ENCODE data around the gene BUB3. TPM values are rescaled to one million over a fixed set of nuclear protein-coding genes. Genes with fewer than 3 reads are reported as not detected.

Gene BUB3
- total RNA-seq, 1 experiment from 2014 or later, result 393 TPM

Other genes with a start within 250 kb of the BUB3 start
- not detected in 2 replicates for gene FAM24A, start 243.8 kb upstream of the BUB3 start, total RNA-seq (2014; rRNA removed; shearing (Covaris generic); ENCODE audit: low replicate concordance)
- 17.0 and 18.0 TPM in 2 replicates for gene C10orf88, start 200.2 kb upstream of the BUB3 start, total RNA-seq (2014; rRNA removed; shearing (Covaris generic); ENCODE audit: low replicate concordance)
- gene PSTK, start 174.0 kb upstream of the BUB3 start, total RNA-seq (2014; rRNA removed; shearing (Covaris generic); ENCODE audit: low replicate concordance), result 8.0 and 13.8 TPM in 2 replicates
- gene IKZF5, start 145.6 kb upstream of the BUB3 start, total RNA-seq (2014; rRNA removed; shearing (Covaris generic); ENCODE audit: low replicate concordance), result 5.4 and 14.8 TPM in 2 replicates
- 5.8 and 7.8 TPM in 2 replicates for gene ACADSB, start 145.4 kb upstream of the BUB3 start, total RNA-seq (2014; rRNA removed; shearing (Covaris generic); ENCODE audit: low replicate concordance)
- gene HMX3, start 18.4 kb upstream of the BUB3 start, total RNA-seq (2014; rRNA removed; shearing (Covaris generic); ENCODE audit: low replicate concordance), result not detected in 2 replicates
- not detected in 2 replicates for gene HMX2, start 6.3 kb upstream of the BUB3 start, total RNA-seq (2014; rRNA removed; shearing (Covaris generic); ENCODE audit: low replicate concordance)

All from Karpas-422 (cell line).